WTC11 (cell line): ENCODE measurements around the gene STK38L. TPM values are rescaled to one million over a fixed set of nuclear protein-coding genes. Genes with fewer than 3 reads are reported as not detected.

Source experiments
- ATAC-seq: fragments of 200-7000 bp; cut with Tn5 transposase; 2 replicates; pipeline ENCODE4 v1.10.0; 2021; ENCODE audit warnings: mild to moderate bottlenecking, moderate library complexity
- CTCF ChIA-PET: fragments of 300-600 bp; sonication (Branson Sonifier 250); formaldehyde crosslinking; loops from one replicate; lab custom pipeline; 2021; ENCODE audit warnings: antibody characterized with exemption; lab: Charles Lee
- POLR2A ChIA-PET: fragments of 350-600 bp; sonication (Branson Sonifier 250); formaldehyde crosslinking; loops from one replicate; lab custom pipeline; 2021; ENCODE audit warnings: antibody characterized with exemption; lab: Charles Lee
- DNase-seq: peaks from one replicate; pipeline ENCODE4 v3.0.0; 2021; ENCODE audit warnings: low spot score
- H3K27ac Mint-ChIP-seq: 2 replicates; pipeline ENCODE4 v1.8.0; 2021; ENCODE audit warnings: mixed read lengths
- H3K27me3 Mint-ChIP-seq: 2 replicates; pipeline ENCODE4 v1.8.0; 2021; ENCODE audit warnings: low read depth, mild to moderate bottlenecking, moderate library complexity, mixed read lengths
- H3K36me3 Mint-ChIP-seq: 2 replicates; pipeline ENCODE4 v1.8.0; 2021; ENCODE audit warnings: mixed read lengths
- H3K4me1 Mint-ChIP-seq: 2 replicates; pipeline ENCODE4 v1.8.0; 2022; ENCODE audit warnings: mixed read lengths
- H3K4me3 Mint-ChIP-seq: 2 replicates; pipeline ENCODE4 v1.8.0; 2021; ENCODE audit warnings: mild to moderate bottlenecking, moderate library complexity, mixed read lengths
- H3K9me3 Mint-ChIP-seq: 2 replicates; pipeline ENCODE4 v1.8.0; 2021; ENCODE audit warnings: mixed read lengths
- ATF3 ChIP-seq: sonication (generic); formaldehyde crosslinking; conservative IDR thresholded peaks from 2 replicates; pipeline ENCODE4 v1.8.1; 2022; ENCODE audit warnings: mild to moderate bottlenecking, missing genetic modification reagents
- CREM ChIP-seq: sonication (generic); formaldehyde crosslinking; IDR thresholded peaks from 2 replicates; pipeline ENCODE4 v1.8.1; 2022; ENCODE audit warnings: mild to moderate bottlenecking, missing genetic modification reagents, moderate library complexity
- MXD4 ChIP-seq: fragments of 250-450 bp; sonication (Bioruptor Pico); IDR thresholded peaks from 2 replicates; pipeline ENCODE4 v1.8.0; 2021; ENCODE audit warnings: mild to moderate bottlenecking, moderate library complexity, borderline replicate concordance
- NR2C2 ChIP-seq: sonication (generic); formaldehyde crosslinking; IDR thresholded peaks from 2 replicates; pipeline ENCODE4 v1.8.0; 2022; ENCODE audit warnings: mild to moderate bottlenecking, missing genetic modification reagents
- RORB ChIP-seq: fragments of 250-450 bp; sonication (Bioruptor Pico); IDR thresholded peaks from 2 replicates; pipeline ENCODE4 v1.9.0; 2021; ENCODE audit warnings: mild to moderate bottlenecking
- TCF7 ChIP-seq: sonication (generic); formaldehyde crosslinking; IDR thresholded peaks from 2 replicates; pipeline ENCODE4 v1.8.0; 2022; ENCODE audit warnings: mild to moderate bottlenecking, low read depth, missing genetic modification reagents, moderate library complexity
- TP53 ChIP-seq: sonication (generic); formaldehyde crosslinking; IDR thresholded peaks from 2 replicates; pipeline ENCODE4 v1.8.1; 2023; ENCODE audit warnings: mild to moderate bottlenecking, missing genetic modification reagents
- ZNF263 ChIP-seq: sonication (generic); formaldehyde crosslinking; IDR thresholded peaks from 2 replicates; pipeline ENCODE4 v1.8.1; 2022; ENCODE audit warnings: low read depth, mild to moderate bottlenecking, moderate library complexity, missing genetic modification reagents
- ZNF423 ChIP-seq: fragments of 250-450 bp; sonication (Bioruptor Pico); IDR thresholded peaks from 2 replicates; pipeline ENCODE4 v2.1.2; 2022; ENCODE audit warnings: mild to moderate bottlenecking, moderate library complexity
- total RNA-seq: library from RNA; stranded (reverse); gene quantifications from 3 replicates; pipeline ENCODE4 v1.2.3, GENCODE V29; 2021
- TF ChIP-seq, protein P1 (sequence below): sonication (generic); formaldehyde crosslinking; IDR thresholded peaks from 2 replicates; pipeline ENCODE4 v1.8.1; 2023; ENCODE audit warnings: mild to moderate bottlenecking, missing genetic modification reagents, borderline replicate concordance
- TF ChIP-seq, protein P2 (sequence below): sonication (generic); formaldehyde crosslinking; IDR thresholded peaks from 2 replicates; pipeline ENCODE4 v1.8.0; 2023; ENCODE audit warnings: missing genetic modification reagents, mild to moderate bottlenecking, borderline replicate concordance
- TF ChIP-seq, protein P3 (sequence below): sonication (generic); formaldehyde crosslinking; IDR thresholded peaks from 2 replicates; pipeline ENCODE4 v1.8.0; 2022; ENCODE audit warnings: missing genetic modification reagents

Gene STK38L
- total RNA-seq, 1 experiment from 2014 or later, result 47.2 TPM

- TF ChIP-seq TP53, result no peak
- TF ChIP-seq CREM (CRISPR knock-in tag), result no peak
- TF ChIP-seq ATF3, result no peak
- TF ChIP-seq, protein P1, sequence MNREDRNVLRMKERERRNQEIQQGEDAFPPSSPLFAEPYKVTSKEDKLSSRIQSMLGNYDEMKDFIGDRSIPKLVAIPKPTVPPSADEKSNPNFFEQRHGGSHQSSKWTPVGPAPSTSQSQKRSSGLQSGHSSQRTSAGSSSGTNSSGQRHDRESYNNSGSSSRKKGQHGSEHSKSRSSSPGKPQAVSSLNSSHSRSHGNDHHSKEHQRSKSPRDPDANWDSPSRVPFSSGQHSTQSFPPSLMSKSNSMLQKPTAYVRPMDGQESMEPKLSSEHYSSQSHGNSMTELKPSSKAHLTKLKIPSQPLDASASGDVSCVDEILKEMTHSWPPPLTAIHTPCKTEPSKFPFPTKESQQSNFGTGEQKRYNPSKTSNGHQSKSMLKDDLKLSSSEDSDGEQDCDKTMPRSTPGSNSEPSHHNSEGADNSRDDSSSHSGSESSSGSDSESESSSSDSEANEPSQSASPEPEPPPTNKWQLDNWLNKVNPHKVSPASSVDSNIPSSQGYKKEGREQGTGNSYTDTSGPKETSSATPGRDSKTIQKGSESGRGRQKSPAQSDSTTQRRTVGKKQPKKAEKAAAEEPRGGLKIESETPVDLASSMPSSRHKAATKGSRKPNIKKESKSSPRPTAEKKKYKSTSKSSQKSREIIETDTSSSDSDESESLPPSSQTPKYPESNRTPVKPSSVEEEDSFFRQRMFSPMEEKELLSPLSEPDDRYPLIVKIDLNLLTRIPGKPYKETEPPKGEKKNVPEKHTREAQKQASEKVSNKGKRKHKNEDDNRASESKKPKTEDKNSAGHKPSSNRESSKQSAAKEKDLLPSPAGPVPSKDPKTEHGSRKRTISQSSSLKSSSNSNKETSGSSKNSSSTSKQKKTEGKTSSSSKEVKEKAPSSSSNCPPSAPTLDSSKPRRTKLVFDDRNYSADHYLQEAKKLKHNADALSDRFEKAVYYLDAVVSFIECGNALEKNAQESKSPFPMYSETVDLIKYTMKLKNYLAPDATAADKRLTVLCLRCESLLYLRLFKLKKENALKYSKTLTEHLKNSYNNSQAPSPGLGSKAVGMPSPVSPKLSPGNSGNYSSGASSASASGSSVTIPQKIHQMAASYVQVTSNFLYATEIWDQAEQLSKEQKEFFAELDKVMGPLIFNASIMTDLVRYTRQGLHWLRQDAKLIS, result no peak
- no peak for TF ChIP-seq ZNF423 (CRISPR knock-in tag)
These were observed 38.7 kb downstream of the STK38L start (continued) for GRCh38 chr12:27282754-27283153.

GRCh38 chr12:27284021-27284420, 39.9 kb downstream of the STK38L start:
- TF ChIP-seq ZNF263 (no peak), NR2C2 (CRISPR knock-in tag) (no peak), TCF7 (no peak), RORB (CRISPR knock-in tag) (no peak), MXD4 (CRISPR knock-in tag) (no peak)
- TF ChIP-seq, protein P2, sequence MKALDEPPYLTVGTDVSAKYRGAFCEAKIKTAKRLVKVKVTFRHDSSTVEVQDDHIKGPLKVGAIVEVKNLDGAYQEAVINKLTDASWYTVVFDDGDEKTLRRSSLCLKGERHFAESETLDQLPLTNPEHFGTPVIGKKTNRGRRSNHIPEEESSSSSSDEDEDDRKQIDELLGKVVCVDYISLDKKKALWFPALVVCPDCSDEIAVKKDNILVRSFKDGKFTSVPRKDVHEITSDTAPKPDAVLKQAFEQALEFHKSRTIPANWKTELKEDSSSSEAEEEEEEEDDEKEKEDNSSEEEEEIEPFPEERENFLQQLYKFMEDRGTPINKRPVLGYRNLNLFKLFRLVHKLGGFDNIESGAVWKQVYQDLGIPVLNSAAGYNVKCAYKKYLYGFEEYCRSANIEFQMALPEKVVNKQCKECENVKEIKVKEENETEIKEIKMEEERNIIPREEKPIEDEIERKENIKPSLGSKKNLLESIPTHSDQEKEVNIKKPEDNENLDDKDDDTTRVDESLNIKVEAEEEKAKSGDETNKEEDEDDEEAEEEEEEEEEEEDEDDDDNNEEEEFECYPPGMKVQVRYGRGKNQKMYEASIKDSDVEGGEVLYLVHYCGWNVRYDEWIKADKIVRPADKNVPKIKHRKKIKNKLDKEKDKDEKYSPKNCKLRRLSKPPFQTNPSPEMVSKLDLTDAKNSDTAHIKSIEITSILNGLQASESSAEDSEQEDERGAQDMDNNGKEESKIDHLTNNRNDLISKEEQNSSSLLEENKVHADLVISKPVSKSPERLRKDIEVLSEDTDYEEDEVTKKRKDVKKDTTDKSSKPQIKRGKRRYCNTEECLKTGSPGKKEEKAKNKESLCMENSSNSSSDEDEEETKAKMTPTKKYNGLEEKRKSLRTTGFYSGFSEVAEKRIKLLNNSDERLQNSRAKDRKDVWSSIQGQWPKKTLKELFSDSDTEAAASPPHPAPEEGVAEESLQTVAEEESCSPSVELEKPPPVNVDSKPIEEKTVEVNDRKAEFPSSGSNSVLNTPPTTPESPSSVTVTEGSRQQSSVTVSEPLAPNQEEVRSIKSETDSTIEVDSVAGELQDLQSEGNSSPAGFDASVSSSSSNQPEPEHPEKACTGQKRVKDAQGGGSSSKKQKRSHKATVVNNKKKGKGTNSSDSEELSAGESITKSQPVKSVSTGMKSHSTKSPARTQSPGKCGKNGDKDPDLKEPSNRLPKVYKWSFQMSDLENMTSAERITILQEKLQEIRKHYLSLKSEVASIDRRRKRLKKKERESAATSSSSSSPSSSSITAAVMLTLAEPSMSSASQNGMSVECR (CRISPR knock-in tag), result no peak
- TF ChIP-seq, protein P3, sequence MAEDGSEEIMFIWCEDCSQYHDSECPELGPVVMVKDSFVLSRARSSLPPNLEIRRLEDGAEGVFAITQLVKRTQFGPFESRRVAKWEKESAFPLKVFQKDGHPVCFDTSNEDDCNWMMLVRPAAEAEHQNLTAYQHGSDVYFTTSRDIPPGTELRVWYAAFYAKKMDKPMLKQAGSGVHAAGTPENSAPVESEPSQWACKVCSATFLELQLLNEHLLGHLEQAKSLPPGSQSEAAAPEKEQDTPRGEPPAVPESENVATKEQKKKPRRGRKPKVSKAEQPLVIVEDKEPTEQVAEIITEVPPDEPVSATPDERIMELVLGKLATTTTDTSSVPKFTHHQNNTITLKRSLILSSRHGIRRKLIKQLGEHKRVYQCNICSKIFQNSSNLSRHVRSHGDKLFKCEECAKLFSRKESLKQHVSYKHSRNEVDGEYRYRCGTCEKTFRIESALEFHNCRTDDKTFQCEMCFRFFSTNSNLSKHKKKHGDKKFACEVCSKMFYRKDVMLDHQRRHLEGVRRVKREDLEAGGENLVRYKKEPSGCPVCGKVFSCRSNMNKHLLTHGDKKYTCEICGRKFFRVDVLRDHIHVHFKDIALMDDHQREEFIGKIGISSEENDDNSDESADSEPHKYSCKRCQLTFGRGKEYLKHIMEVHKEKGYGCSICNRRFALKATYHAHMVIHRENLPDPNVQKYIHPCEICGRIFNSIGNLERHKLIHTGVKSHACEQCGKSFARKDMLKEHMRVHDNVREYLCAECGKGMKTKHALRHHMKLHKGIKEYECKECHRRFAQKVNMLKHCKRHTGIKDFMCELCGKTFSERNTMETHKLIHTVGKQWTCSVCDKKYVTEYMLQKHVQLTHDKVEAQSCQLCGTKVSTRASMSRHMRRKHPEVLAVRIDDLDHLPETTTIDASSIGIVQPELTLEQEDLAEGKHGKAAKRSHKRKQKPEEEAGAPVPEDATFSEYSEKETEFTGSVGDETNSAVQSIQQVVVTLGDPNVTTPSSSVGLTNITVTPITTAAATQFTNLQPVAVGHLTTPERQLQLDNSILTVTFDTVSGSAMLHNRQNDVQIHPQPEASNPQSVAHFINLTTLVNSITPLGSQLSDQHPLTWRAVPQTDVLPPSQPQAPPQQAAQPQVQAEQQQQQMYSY (CRISPR knock-in tag), result no peak
- TF ChIP-seq, all 79 proteins: peak for 0
- no peak overlapping the region; the same call in 1 of the 2 replicates for H3K27ac Mint-ChIP-seq
- no peaks in the 10 kb centered on the region for H3K9me3 Mint-ChIP-seq
- ChIA-PET CTCF (interaction anchor here (3.1 kb wide), 1 partner anchor 22 kb away, joined by 13 read pairs; no protein-coding TSS in a partner anchor), POLR2A (interaction anchor here (0.7 kb wide), 1 partner anchor 44 kb away, joined by 3 read pairs; no protein-coding TSS in a partner anchor)
- ATAC-seq (no peak), DNase-seq (no peak)
- peaks cover 38% of the 10 kb centered on the region for H3K4me1 Mint-ChIP-seq
- no peaks in the 10 kb centered on the region; the same call in 1 of the 2 replicates for H3K27me3 Mint-ChIP-seq
- no peak overlapping the region for H3K4me3 Mint-ChIP-seq
- H3K36me3 Mint-ChIP-seq, result no peaks in the 10 kb centered on the region
